Testis (tissue), 2 donors: Measurements from ENCODE around the gene NOXO1.

Source experiments
- POLR2A ChIP-seq: fragments of 450-650 bp; IDR thresholded peaks from one replicate; pipeline ENCODE4 v1.6.1; 2017; ENCODE audit warnings: antibody characterized with exemption, mild to moderate bottlenecking, moderate library complexity
- TF ChIP-seq, protein P1 (sequence below), 3 experiments: fragments of 450-650 bp in 2 of 3; fragments of 200-600 bp in 1 of 3; sonication (generic) in 1 of 3; IDR thresholded peaks; one replicate each; pipeline ENCODE4 v1.5.1; 2016 to 2019; ENCODE audit warnings: antibody characterized with exemption in 3 of 3, mild to moderate bottlenecking in 2 of 3, moderate library complexity in 1 of 3

- TF ChIP-seq, protein P1, sequence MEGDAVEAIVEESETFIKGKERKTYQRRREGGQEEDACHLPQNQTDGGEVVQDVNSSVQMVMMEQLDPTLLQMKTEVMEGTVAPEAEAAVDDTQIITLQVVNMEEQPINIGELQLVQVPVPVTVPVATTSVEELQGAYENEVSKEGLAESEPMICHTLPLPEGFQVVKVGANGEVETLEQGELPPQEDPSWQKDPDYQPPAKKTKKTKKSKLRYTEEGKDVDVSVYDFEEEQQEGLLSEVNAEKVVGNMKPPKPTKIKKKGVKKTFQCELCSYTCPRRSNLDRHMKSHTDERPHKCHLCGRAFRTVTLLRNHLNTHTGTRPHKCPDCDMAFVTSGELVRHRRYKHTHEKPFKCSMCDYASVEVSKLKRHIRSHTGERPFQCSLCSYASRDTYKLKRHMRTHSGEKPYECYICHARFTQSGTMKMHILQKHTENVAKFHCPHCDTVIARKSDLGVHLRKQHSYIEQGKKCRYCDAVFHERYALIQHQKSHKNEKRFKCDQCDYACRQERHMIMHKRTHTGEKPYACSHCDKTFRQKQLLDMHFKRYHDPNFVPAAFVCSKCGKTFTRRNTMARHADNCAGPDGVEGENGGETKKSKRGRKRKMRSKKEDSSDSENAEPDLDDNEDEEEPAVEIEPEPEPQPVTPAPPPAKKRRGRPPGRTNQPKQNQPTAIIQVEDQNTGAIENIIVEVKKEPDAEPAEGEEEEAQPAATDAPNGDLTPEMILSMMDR (IDR thresholded peaks at IDR 0.05), result no peak
- no peak for TF ChIP-seq POLR2A
These were observed 4.1 kb downstream of the NOXO1 start for GRCh38 chr16:1976951-1977874.
